OCI-LY1 (cell line): Measurements from ENCODE around the gene DBNDD1.

Experiments
- H2AFZ ChIP-seq: fragments of 200-600 bp; sonication (generic), shearing (Covaris generic); 2 replicates; pipeline ENCODE4 v1.6.0; 2014; ENCODE audit warnings: antibody characterized with exemption, mild to moderate bottlenecking, low read length
- H3F3A ChIP-seq: fragments of 200-600 bp; sonication (generic), shearing (Covaris generic); 2 replicates; pipeline ENCODE4 v1.6.0; 2014; ENCODE audit warnings: mild to moderate bottlenecking, antibody characterized with exemption, low read length, moderate library complexity; ENCODE audit not compliant: insufficient read depth
- H3K27ac ChIP-seq: fragments of 200-600 bp; sonication (generic); 2 replicates; pipeline ENCODE4 v1.5.1; 2014; ENCODE audit warnings: low read length, mixed run types, mild to moderate bottlenecking, low read depth; ENCODE audit not compliant: poor library complexity, severe bottlenecking
- H3K27me3 ChIP-seq: fragments of 200-600 bp; sonication (generic); 2 replicates; pipeline ENCODE4 v1.6.0; 2014; ENCODE audit warnings: antibody characterized with exemption, mild to moderate bottlenecking, low read length, moderate library complexity; ENCODE audit not compliant: insufficient read depth
- H3K36me3 ChIP-seq: fragments of 200-600 bp; sonication (generic); 2 replicates; pipeline ENCODE4 v1.6.1; 2014; ENCODE audit warnings: mild to moderate bottlenecking, antibody characterized with exemption, low read length, moderate library complexity, mixed read lengths; ENCODE audit not compliant: insufficient read depth
- H3K4me1 ChIP-seq: fragments of 200-600 bp; sonication (generic); 2 replicates; pipeline ENCODE4 v1.5.1; 2014; ENCODE audit warnings: mild to moderate bottlenecking, low read length, moderate library complexity; ENCODE audit not compliant: insufficient read depth, severe bottlenecking
- H3K4me2 ChIP-seq: fragments of 200-600 bp; sonication (generic), shearing (Covaris generic); 2 replicates; pipeline ENCODE4 v1.6.1; 2014; ENCODE audit warnings: low read length
- H3K4me3 ChIP-seq: fragments of 200-600 bp; sonication (generic); 2 replicates; pipeline ENCODE4 v1.5.1; 2014; ENCODE audit warnings: low read length, low read depth, mild to moderate bottlenecking, mixed read lengths; ENCODE audit not compliant: poor library complexity, severe bottlenecking
- H3K79me2 ChIP-seq: fragments of 200-600 bp; shearing (Covaris generic); 2 replicates; pipeline ENCODE4 v1.6.1; 2016; ENCODE audit warnings: mixed run types, low read length, mixed read lengths; ENCODE audit not compliant: insufficient read depth
- H3K9ac ChIP-seq: fragments of 200-600 bp; sonication (generic), shearing (Covaris generic); 2 replicates; pipeline ENCODE4 v1.6.1; 2014; ENCODE audit warnings: mild to moderate bottlenecking, low read length, mixed read lengths
- H3K9me2 ChIP-seq: fragments of 200-600 bp; sonication (generic), shearing (Covaris generic); 2 replicates; pipeline ENCODE4 v1.6.1; 2014; ENCODE audit warnings: low read depth, mild to moderate bottlenecking, low read length, mixed read lengths
- H3K9me3 ChIP-seq: fragments of 200-600 bp; shearing (Covaris generic); 2 replicates; pipeline ENCODE4 v1.6.1; 2014; ENCODE audit warnings: low read length, mixed read lengths
- H4K20me1 ChIP-seq: fragments of 200-600 bp; sonication (generic), shearing (Covaris generic); 2 replicates; pipeline ENCODE4 v1.6.0; 2016; ENCODE audit warnings: mild to moderate bottlenecking, low read length; ENCODE audit not compliant: insufficient read depth
- EZH2 ChIP-seq: fragments of 200-600 bp; sonication (generic), shearing (Covaris generic); IDR thresholded peaks from 2 replicates; pipeline ENCODE4 v1.8.0; 2017; ENCODE audit warnings: borderline replicate concordance, mixed run types, mild to moderate bottlenecking, antibody characterized with exemption, low read length, moderate library complexity, mixed read lengths
- TF ChIP-seq, protein P1 (sequence below): fragments of 200-600 bp; sonication (generic), shearing (Covaris generic); IDR thresholded peaks from 2 replicates; pipeline ENCODE4 v1.5.1; 2017; ENCODE audit warnings: mild to moderate bottlenecking, antibody characterized with exemption, low read length, moderate library complexity, mixed read lengths

The DBNDD1 gene

DNA sequence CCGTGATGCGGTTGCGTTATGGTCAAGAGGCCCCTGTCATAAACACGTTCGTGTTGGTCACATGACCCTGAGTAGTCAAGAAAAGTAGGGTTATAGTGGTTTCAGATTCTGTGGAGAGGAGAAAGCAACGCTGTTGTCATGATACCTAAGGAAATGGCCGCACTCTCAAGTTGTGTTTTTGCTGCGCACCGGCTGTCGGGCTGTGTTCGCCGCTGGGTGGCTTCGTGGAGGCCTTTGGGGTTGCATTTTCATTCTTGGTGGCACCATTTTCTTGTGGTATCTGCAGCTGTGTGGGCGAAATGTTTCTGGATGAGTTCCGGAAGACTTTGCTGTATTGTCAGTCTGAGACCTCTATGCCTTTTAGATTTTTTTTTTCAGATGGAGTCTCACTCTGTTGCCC is 35.7 kb downstream of the DBNDD1 start:
- Histone ChIP-seq H3K79me2 (no peaks in the 10 kb centered on the region), H4K20me1 (no peaks in the 10 kb centered on the region), H3K9me3 (no peaks in the 10 kb centered on the region), H3K27me3 (no peaks in the 10 kb centered on the region), H3K27ac (no peak overlapping the region), H3K9ac (no peak overlapping the region), H3K36me3 (peaks cover 85% of the 10 kb centered on the region), H3K4me2 (no peak overlapping the region), H3K4me3 (no peak overlapping the region), H3K9me2 (no peaks in the 10 kb centered on the region), H2AFZ (no peak overlapping the region), H3F3A (no peaks in the 10 kb centered on the region), H3K4me1 (no peaks in the 10 kb centered on the region)
- no peak for TF ChIP-seq EZH2
- TF ChIP-seq, protein P1, sequence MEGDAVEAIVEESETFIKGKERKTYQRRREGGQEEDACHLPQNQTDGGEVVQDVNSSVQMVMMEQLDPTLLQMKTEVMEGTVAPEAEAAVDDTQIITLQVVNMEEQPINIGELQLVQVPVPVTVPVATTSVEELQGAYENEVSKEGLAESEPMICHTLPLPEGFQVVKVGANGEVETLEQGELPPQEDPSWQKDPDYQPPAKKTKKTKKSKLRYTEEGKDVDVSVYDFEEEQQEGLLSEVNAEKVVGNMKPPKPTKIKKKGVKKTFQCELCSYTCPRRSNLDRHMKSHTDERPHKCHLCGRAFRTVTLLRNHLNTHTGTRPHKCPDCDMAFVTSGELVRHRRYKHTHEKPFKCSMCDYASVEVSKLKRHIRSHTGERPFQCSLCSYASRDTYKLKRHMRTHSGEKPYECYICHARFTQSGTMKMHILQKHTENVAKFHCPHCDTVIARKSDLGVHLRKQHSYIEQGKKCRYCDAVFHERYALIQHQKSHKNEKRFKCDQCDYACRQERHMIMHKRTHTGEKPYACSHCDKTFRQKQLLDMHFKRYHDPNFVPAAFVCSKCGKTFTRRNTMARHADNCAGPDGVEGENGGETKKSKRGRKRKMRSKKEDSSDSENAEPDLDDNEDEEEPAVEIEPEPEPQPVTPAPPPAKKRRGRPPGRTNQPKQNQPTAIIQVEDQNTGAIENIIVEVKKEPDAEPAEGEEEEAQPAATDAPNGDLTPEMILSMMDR: no peak

DNA sequence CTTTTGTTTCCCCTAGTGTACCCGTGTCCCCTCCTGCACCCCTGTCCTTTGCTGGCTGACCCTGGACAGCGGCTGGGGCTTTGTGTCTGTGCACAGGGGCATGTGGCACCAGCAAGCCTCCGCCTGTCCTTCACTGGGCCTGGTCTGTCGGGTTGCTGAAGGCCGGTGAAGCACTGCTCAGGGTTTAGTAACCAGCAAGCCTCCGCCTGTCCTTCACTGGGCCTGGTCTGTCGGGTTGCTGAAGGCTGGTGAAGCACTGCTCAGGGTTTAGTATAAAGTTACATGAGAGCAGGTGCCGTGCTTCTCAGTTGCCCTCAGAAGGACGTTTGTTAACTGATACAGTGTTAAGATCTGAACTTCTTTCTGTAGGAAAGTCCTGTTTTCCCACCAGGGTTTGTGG is 36.9 kb downstream of the DBNDD1 start:
- Histone ChIP-seq H2AFZ (no peak overlapping the region), H3K9ac (no peak overlapping the region), H3K4me3 (no peak overlapping the region), H3F3A (no peaks in the 10 kb centered on the region), H3K27me3 (no peaks in the 10 kb centered on the region), H3K9me2 (no peaks in the 10 kb centered on the region), H4K20me1 (no peaks in the 10 kb centered on the region), H3K79me2 (peaks cover 2% of the 10 kb centered on the region; the same call in 1 of the 2 replicates), H3K27ac (no peak overlapping the region), H3K36me3 (peaks cover 88% of the 10 kb centered on the region), H3K4me1 (no peaks in the 10 kb centered on the region), H3K9me3 (no peaks in the 10 kb centered on the region), H3K4me2 (no peak overlapping the region)
- no peak for TF ChIP-seq EZH2
- TF ChIP-seq, protein P1: no peak

DNA sequence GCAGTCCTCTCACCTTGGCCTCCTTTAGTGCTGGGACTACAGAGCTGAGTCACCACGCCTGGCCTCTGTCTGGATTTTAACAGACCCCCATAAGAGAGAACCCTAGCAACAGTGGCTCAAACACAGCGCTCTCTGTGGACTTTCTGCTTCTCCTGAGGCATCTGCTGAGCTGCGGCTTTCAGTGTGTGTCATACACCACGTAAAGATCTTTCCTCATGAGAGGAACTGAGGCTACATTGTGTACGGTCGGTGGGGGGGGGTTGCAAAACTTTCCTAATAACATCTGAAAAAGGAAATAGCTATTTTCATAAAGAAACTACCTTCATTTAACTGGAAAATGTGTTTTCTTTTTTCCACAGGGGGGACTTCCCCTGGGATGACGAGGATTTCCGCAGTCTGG is 37.8 kb downstream of the DBNDD1 start:
- H3K4me2 ChIP-seq: no peak overlapping the region

More for the DNA sequence above, 37.8 kb downstream of the DBNDD1 start:
- H3F3A ChIP-seq: no peaks in the 10 kb centered on the region
- H2AFZ ChIP-seq: no peak overlapping the region
- H4K20me1 ChIP-seq: no peaks in the 10 kb centered on the region
- H3K9me2 ChIP-seq: no peaks in the 10 kb centered on the region
- H3K27me3 ChIP-seq: no peaks in the 10 kb centered on the region
- no peak overlapping the region for H3K9ac ChIP-seq
- peaks cover 6% of the 10 kb centered on the region; the same call in 1 of the 2 replicates for H3K79me2 ChIP-seq
- H3K27ac ChIP-seq: no peak overlapping the region
- TF ChIP-seq, protein P1: no peak
- no peak for TF ChIP-seq EZH2
- H3K36me3 ChIP-seq: peaks cover 80% of the 10 kb centered on the region
- no peaks in the 10 kb centered on the region for H3K9me3 ChIP-seq
- no peaks in the 10 kb centered on the region for H3K4me1 ChIP-seq
- no peak overlapping the region for H3K4me3 ChIP-seq
